Measurements from ENCODE around the gene ZFAND3. TPM values are rescaled to one million over a fixed set of nuclear protein-coding genes. Genes with fewer than 3 reads are reported as not detected.

Gene ZFAND3
- polyA plus RNA-seq, 1 donor from 2014 or later, result 19.7 TPM

GRCh38 chr6:38153798-38154345, 334.3 kb downstream of the ZFAND3 start:
- Histone ChIP-seq H3K27ac (ENCODE audit: low read length) (no peak overlapping the region), H2AFZ (ENCODE audit: low read depth, low read length) (no peak overlapping the region), H3K79me2 (replicated peaks; ENCODE audit: insufficient read depth, low read length) (no peaks in the 10 kb centered on the region), H3K9ac (ENCODE audit: low read length) (no peak overlapping the region), H3K9me3 (ENCODE audit: low read length) (no peaks in the 10 kb centered on the region), H3K36me3 (ENCODE audit: insufficient read depth, low read length) (no peaks in the 10 kb centered on the region), H3K4me3 (ENCODE audit: low read length) (no peak overlapping the region), H4K20me1 (ENCODE audit: insufficient read depth) (no peaks in the 10 kb centered on the region), H3F3A (ENCODE audit: insufficient read depth, low read length, poor library complexity, severe bottlenecking) (no peaks in the 10 kb centered on the region), H3K9me2 (ENCODE audit: insufficient read depth, low read length) (no peaks in the 10 kb centered on the region), H3K27me3 (ENCODE audit: insufficient read depth, low read depth, low read length) (no peaks in the 10 kb centered on the region), H3K4me2 (ENCODE audit: low read length) (no peak overlapping the region)
- TF ChIP-seq SMC3 (conservative IDR thresholded peaks at IDR 0.05; ENCODE audit: poor library complexity), result no peak
- no peak for TF ChIP-seq MXI1 (conservative IDR thresholded peaks at IDR 0.05; ENCODE audit: poor library complexity, severe bottlenecking)
- no peak for TF ChIP-seq EP300 (conservative IDR thresholded peaks at IDR 0.05; ENCODE audit: poor library complexity, severe bottlenecking)
- no peak for TF ChIP-seq RAD21 (conservative IDR thresholded peaks at IDR 0.05)
- TF ChIP-seq REST (IDR thresholded peaks at IDR 0.05; ENCODE audit: borderline replicate concordance), result no peak
- TF ChIP-seq CTCF (IDR thresholded peaks at IDR 0.05; ENCODE audit: poor library complexity, severe bottlenecking), result no peak
- no peak for TF ChIP-seq POLR2AphosphoS5 (IDR thresholded peaks at IDR 0.05)
- no peak for TF ChIP-seq TAF1 (IDR thresholded peaks at IDR 0.05; ENCODE audit: low read depth)
- TF ChIP-seq EZH2 (IDR thresholded peaks at IDR 0.05; ENCODE audit: borderline replicate concordance, insufficient read depth, low read length, poor library complexity, severe bottlenecking), result no peak

- no peak overlapping the region for H2AFZ ChIP-seq (ENCODE audit: low read depth, low read length)
- H3K9ac ChIP-seq (ENCODE audit: low read length), result no peak overlapping the region
- H3K4me3 ChIP-seq (ENCODE audit: low read length), result no peak overlapping the region
- H3K27me3 ChIP-seq (ENCODE audit: insufficient read depth, low read depth, low read length), result no peaks in the 10 kb centered on the region
- no peaks in the 10 kb centered on the region for H3K36me3 ChIP-seq (ENCODE audit: insufficient read depth, low read length)
- H4K20me1 ChIP-seq (ENCODE audit: insufficient read depth), result no peaks in the 10 kb centered on the region
- H3K9me2 ChIP-seq (ENCODE audit: insufficient read depth, low read length), result no peaks in the 10 kb centered on the region
- no peak overlapping the region for H3K4me2 ChIP-seq (ENCODE audit: low read length)
- no peaks in the 10 kb centered on the region for H3K9me3 ChIP-seq (ENCODE audit: low read length)
- no peaks in the 10 kb centered on the region for H3F3A ChIP-seq (ENCODE audit: insufficient read depth, low read length, poor library complexity, severe bottlenecking)
- no peak overlapping the region for H3K27ac ChIP-seq (ENCODE audit: low read length)
- TF ChIP-seq TAF1 (IDR thresholded peaks at IDR 0.05; ENCODE audit: low read depth), result no peak
- no peak for TF ChIP-seq EP300 (conservative IDR thresholded peaks at IDR 0.05; ENCODE audit: poor library complexity, severe bottlenecking)
- TF ChIP-seq CTCF (IDR thresholded peaks at IDR 0.05; ENCODE audit: poor library complexity, severe bottlenecking), result no peak
- TF ChIP-seq RAD21 (conservative IDR thresholded peaks at IDR 0.05), result no peak
- TF ChIP-seq MXI1 (conservative IDR thresholded peaks at IDR 0.05; ENCODE audit: poor library complexity, severe bottlenecking), result no peak
- TF ChIP-seq POLR2AphosphoS5 (IDR thresholded peaks at IDR 0.05), result no peak
- TF ChIP-seq REST (IDR thresholded peaks at IDR 0.05; ENCODE audit: borderline replicate concordance), result no peak
- TF ChIP-seq EZH2 (IDR thresholded peaks at IDR 0.05; ENCODE audit: borderline replicate concordance, insufficient read depth, low read length, poor library complexity, severe bottlenecking), result no peak
- no peak for TF ChIP-seq SMC3 (conservative IDR thresholded peaks at IDR 0.05; ENCODE audit: poor library complexity)
- H3K79me2 ChIP-seq (replicated peaks; ENCODE audit: insufficient read depth, low read length), result no peaks in the 10 kb centered on the region
Observed at GRCh38 chr6:38154731-38155130, 335.2 kb downstream of the ZFAND3 start.

All from neural cell (in vitro differentiated cells).